ENCODE data around the gene ECI2.

ECI2 gene

GRCh38 chr6:4135665-4136353, 434 bp upstream of the ECI2 start:
- TF ChIP-seq CTCF (IDR thresholded peaks at IDR 0.05; ENCODE audit: low read depth, low read length), result no peak
- peak; percentile 94 for DNase-seq (ENCODE audit: low read depth, low spot score)
- H3K4me3 ChIP-seq (ENCODE audit: low read depth, low read length), result peak overlapping the region; percentile 58
- in situ Hi-C loops (cut with HindIII; ENCODE audit: low sequenced_read_pairs), result no loop called here

GRCh38 chr6:4133941-4134838, 1.2 kb downstream of the ECI2 start:
- no peak for TF ChIP-seq CTCF (IDR thresholded peaks at IDR 0.05; ENCODE audit: low read depth, low read length)
- in situ Hi-C loops (cut with HindIII; ENCODE audit: low sequenced_read_pairs), result no loop called here
- peak; percentile 24 for DNase-seq (ENCODE audit: low read depth, low spot score)
- H3K4me3 ChIP-seq (ENCODE audit: low read depth, low read length), result peak overlapping the region; percentile 90

GRCh38 chr6:4130357-4130987, 4.9 kb downstream of the ECI2 start:
- no peak for TF ChIP-seq CTCF (IDR thresholded peaks at IDR 0.05; ENCODE audit: low read depth, low read length)
- no peak for DNase-seq (ENCODE audit: low read depth, low spot score)
- no peak overlapping the region for H3K4me3 ChIP-seq (ENCODE audit: low read depth, low read length)
- in situ Hi-C loops (cut with HindIII; ENCODE audit: low sequenced_read_pairs), result no loop called here

- DNase-seq (ENCODE audit: low read depth, low spot score), result no peak
- H3K4me3 ChIP-seq (ENCODE audit: low read depth, low read length), result no peak overlapping the region
- in situ Hi-C loops (cut with HindIII; ENCODE audit: low sequenced_read_pairs), result no loop called here
- no peak for TF ChIP-seq CTCF (IDR thresholded peaks at IDR 0.05; ENCODE audit: low read depth, low read length)
Observed at GRCh38 chr6:4129446-4129845, 5.9 kb downstream of the ECI2 start.

GRCh38 chr6:4128748-4129147, 6.6 kb downstream of the ECI2 start:
- TF ChIP-seq CTCF (IDR thresholded peaks at IDR 0.05; ENCODE audit: low read depth, low read length), result no peak
- H3K4me3 ChIP-seq (ENCODE audit: low read depth, low read length), result no peak overlapping the region
- no peak for DNase-seq (ENCODE audit: low read depth, low spot score)
- in situ Hi-C loops (cut with HindIII; ENCODE audit: low sequenced_read_pairs), result no loop called here

GRCh38 chr6:4128072-4128471, 7.3 kb downstream of the ECI2 start:
- no peak for TF ChIP-seq CTCF (IDR thresholded peaks at IDR 0.05; ENCODE audit: low read depth, low read length)
- DNase-seq (ENCODE audit: low read depth, low spot score), result no peak
- in situ Hi-C loops (cut with HindIII; ENCODE audit: low sequenced_read_pairs), result no loop called here
- no peak overlapping the region for H3K4me3 ChIP-seq (ENCODE audit: low read depth, low read length)
